Smooth muscle cell (in vitro differentiated cells): Measurements from ENCODE around the gene ZNF81. TPM values are rescaled to one million over a fixed set of nuclear protein-coding genes. Genes with fewer than 3 reads are reported as not detected.

ENCODE experiments used
- DNase-seq: peaks from one replicate; lab custom pipeline; 2025; ENCODE audit not compliant: unreplicated experiment; lab: John Stamatoyannopoulos, UW
- H2AFZ ChIP-seq: fragments of 200-600 bp; sonication (generic); 2 replicates; pipeline ENCODE4 v1.6.0; 2016; ENCODE audit warnings: antibody characterized with exemption, low read depth, mild to moderate bottlenecking
- H3F3A ChIP-seq: fragments of 200-600 bp; sonication (generic); 2 replicates; pipeline ENCODE4 v1.6.0; 2017; ENCODE audit warnings: antibody characterized with exemption, low read depth
- H3K27ac ChIP-seq: fragments of 200-600 bp; sonication (generic); 2 replicates; pipeline ENCODE4 v1.5.1; 2016; ENCODE audit warnings: low read depth, mild to moderate bottlenecking
- H3K27me3 ChIP-seq: fragments of 200-600 bp; sonication (generic); 2 replicates; pipeline ENCODE4 v1.6.1; 2016; ENCODE audit warnings: low read depth, mild to moderate bottlenecking
- H3K36me3 ChIP-seq: fragments of 200-600 bp; sonication (generic); 2 replicates; pipeline ENCODE4 v1.5.1; 2016; ENCODE audit warnings: low read depth
- H3K4me1 ChIP-seq: fragments of 200-600 bp; sonication (generic); 2 replicates; pipeline ENCODE4 v1.5.1; 2016; ENCODE audit warnings: low read depth
- H3K4me2 ChIP-seq: fragments of 200-600 bp; sonication (generic); 2 replicates; pipeline ENCODE4 v1.6.0; 2016; ENCODE audit warnings: mild to moderate bottlenecking
- H3K4me3 ChIP-seq: fragments of 200-600 bp; sonication (generic); 2 replicates; pipeline ENCODE4 v1.5.1; 2016; ENCODE audit warnings: mild to moderate bottlenecking
- H3K79me2 ChIP-seq: fragments of 200-600 bp; sonication (generic); 2 replicates; pipeline ENCODE4 v1.6.0; 2016; ENCODE audit warnings: low read depth, mild to moderate bottlenecking
- H3K9ac ChIP-seq: fragments of 200-600 bp; sonication (generic); 2 replicates; pipeline ENCODE4 v1.6.0; 2016; ENCODE audit warnings: low read depth
- H3K9me3 ChIP-seq: fragments of 200-600 bp; sonication (generic); replicated peaks from 2 replicates; pipeline ENCODE4 v1.5.1; 2016; ENCODE audit warnings: low read depth
- H4K20me1 ChIP-seq: fragments of 200-600 bp; sonication (generic); 2 replicates; pipeline ENCODE4 v1.6.0; 2016; ENCODE audit warnings: low read depth
- WGBS: methylation state at CpG from one replicate; pipeline ENCODE4 v1.1.7; 2016; ENCODE audit warnings: low lambda C conversion rate; 5-methylcytosine and 5-hydroxymethylcytosine counted together
- polyA plus RNA-seq: library from polyadenylated mRNA; unstranded; fragments of >200 nt; fragmentation: Nextera tagmentation; extraction: Ambion mirVana; gene quantifications from 2 replicates; pipeline ENCODE4 v1.2.1, GENCODE V29; 2016
- total RNA-seq: library from RNA; depleted of rRNA; stranded (reverse); fragments of >200 nt; gene quantifications from 2 replicates; pipeline ENCODE4 v1.2.3, GENCODE V29; 2014
- TF ChIP-seq, protein P1 (sequence below): fragments of 200-600 bp; sonication (generic); IDR thresholded peaks from 2 replicates; pipeline ENCODE4 v1.5.1; 2017; ENCODE audit warnings: borderline replicate concordance, mild to moderate bottlenecking, antibody characterized with exemption; ENCODE audit not compliant: insufficient read depth, poor library complexity, severe bottlenecking

The ZNF81 gene
- total and polyA plus RNA-seq, 2 experiments from 2014 or later: 4.6 to 4.8 TPM

DNA sequence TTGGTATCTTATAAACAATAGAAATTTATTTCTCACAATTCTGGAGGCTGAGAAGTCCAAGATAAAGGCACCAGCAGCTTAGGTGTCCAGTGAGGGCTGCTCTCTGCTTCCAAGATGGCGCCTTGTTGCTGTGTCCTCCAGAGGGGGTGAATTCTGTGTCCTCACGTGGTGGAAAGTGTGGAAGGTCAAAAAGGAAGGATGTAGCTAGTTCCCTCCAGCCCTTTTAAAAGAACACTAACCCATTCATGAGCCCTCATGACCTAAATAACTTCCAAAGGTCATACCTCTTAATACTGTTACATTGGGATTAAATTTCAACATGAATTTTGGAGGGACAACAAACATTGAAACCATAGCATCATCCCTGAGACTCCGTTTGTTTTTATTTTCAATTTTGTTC is 48.8 kb downstream of the ZNF81 start:
- Histone ChIP-seq H3K79me2 (no peaks in the 10 kb centered on the region), H3K27ac (no peak overlapping the region), H3K4me1 (no peaks in the 10 kb centered on the region), H3K4me3 (no peak overlapping the region), H3F3A (no peaks in the 10 kb centered on the region), H4K20me1 (no peaks in the 10 kb centered on the region), H3K9me3 (no peaks in the 10 kb centered on the region), H3K4me2 (no peak overlapping the region), H2AFZ (no peak overlapping the region), H3K36me3 (no peaks in the 10 kb centered on the region), H3K27me3 (no peaks in the 10 kb centered on the region), H3K9ac (no peak overlapping the region)
- TF ChIP-seq, protein P1, sequence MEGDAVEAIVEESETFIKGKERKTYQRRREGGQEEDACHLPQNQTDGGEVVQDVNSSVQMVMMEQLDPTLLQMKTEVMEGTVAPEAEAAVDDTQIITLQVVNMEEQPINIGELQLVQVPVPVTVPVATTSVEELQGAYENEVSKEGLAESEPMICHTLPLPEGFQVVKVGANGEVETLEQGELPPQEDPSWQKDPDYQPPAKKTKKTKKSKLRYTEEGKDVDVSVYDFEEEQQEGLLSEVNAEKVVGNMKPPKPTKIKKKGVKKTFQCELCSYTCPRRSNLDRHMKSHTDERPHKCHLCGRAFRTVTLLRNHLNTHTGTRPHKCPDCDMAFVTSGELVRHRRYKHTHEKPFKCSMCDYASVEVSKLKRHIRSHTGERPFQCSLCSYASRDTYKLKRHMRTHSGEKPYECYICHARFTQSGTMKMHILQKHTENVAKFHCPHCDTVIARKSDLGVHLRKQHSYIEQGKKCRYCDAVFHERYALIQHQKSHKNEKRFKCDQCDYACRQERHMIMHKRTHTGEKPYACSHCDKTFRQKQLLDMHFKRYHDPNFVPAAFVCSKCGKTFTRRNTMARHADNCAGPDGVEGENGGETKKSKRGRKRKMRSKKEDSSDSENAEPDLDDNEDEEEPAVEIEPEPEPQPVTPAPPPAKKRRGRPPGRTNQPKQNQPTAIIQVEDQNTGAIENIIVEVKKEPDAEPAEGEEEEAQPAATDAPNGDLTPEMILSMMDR: no peak
- 57% methylated on average over 3 of the region's 3 CpGs for WGBS
- DNase-seq: no peak

DNA sequence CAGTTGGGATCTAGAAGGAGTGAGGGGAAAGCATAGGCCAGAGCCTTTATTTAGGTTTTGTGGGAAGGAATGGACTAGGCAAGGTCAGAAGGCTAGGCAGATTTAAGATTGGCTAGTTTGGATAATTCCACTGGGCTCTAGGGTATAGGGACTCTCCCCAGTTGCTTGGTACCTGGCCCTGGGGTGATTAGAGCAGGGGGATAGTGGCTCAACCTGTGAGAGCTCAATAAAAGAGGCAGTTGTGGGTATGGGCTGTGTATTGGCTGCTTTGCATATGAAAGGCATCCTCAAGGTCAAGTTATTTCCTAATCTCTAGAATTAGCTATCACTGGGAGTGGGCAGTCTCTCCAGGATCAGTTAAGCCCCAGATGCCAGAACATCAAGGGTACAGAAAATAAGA is 61.3 kb downstream of the ZNF81 start:
- H3K36me3 ChIP-seq: no peaks in the 10 kb centered on the region
- no peak overlapping the region for H3K4me2 ChIP-seq
- H4K20me1 ChIP-seq: no peaks in the 10 kb centered on the region
- H3F3A ChIP-seq: no peaks in the 10 kb centered on the region
- H3K9me3 ChIP-seq: no peaks in the 10 kb centered on the region
- no peaks in the 10 kb centered on the region for H3K79me2 ChIP-seq
- H3K4me3 ChIP-seq: no peak overlapping the region
- no peak overlapping the region for H3K9ac ChIP-seq
- no peaks in the 10 kb centered on the region for H3K4me1 ChIP-seq
- no peak for DNase-seq
- no peak overlapping the region for H3K27ac ChIP-seq
- H2AFZ ChIP-seq: no peak overlapping the region
- TF ChIP-seq, protein P1: no peak
- H3K27me3 ChIP-seq: no peaks in the 10 kb centered on the region

DNA sequence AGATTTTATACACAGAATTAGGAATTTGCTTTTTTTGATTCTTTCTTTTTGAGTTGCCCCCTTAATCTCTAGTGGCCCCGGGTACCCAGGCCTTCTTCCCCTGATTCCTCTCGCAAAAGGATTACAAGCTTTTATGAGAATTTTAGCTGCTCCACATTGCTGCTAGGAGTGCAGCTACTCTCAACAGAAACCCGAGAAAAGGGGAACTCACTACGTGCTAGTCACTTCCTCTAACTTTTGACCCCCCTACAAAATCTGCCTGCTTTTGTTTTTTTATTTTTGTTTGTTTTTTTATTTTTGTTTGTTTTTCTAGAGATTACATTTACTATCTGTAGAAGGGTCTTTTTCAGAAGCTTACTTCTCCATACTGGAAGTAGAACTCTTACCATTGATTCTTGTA is 64.1 kb downstream of the ZNF81 start:
- Histone ChIP-seq H3K4me2 (no peak overlapping the region), H3K9me3 (no peaks in the 10 kb centered on the region), H3K36me3 (no peaks in the 10 kb centered on the region), H2AFZ (no peak overlapping the region), H4K20me1 (no peaks in the 10 kb centered on the region), H3F3A (no peaks in the 10 kb centered on the region), H3K27me3 (no peaks in the 10 kb centered on the region), H3K79me2 (no peaks in the 10 kb centered on the region), H3K4me1 (no peaks in the 10 kb centered on the region), H3K9ac (no peak overlapping the region), H3K27ac (no peak overlapping the region), H3K4me3 (no peak overlapping the region)
- TF ChIP-seq, protein P1: no peak
- DNase-seq: no peak
- WGBS: 59% methylated on average over 4 of the region's 4 CpGs

DNA sequence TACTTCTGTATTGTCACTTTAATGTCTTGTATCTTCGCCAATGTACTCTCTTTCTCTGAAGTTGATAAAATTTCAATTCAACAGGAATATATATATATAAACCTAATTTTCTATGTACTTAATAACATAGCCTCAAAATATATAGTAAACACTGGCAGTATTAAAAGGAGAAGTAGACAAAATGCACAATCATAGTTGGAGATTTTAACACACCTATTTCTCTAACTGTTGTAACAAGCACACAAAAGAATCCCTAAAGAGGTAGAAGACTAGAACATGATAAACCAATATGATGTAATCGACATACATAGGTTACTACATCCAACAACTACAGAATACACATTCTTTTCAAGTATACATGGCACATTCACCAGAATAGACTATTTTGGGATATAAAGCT is 65.5 kb downstream of the ZNF81 start:
- no peaks in the 10 kb centered on the region for H3K79me2 ChIP-seq
- H3K4me2 ChIP-seq: no peak overlapping the region
- no peak overlapping the region for H3K9ac ChIP-seq
- no peak overlapping the region for H2AFZ ChIP-seq
- no peaks in the 10 kb centered on the region for H3K27me3 ChIP-seq
- 84% methylated on average over 2 of the region's 2 CpGs for WGBS
- TF ChIP-seq, protein P1: no peak
- H3K4me1 ChIP-seq: no peaks in the 10 kb centered on the region
- no peak for DNase-seq
- no peaks in the 10 kb centered on the region for H3F3A ChIP-seq
- no peaks in the 10 kb centered on the region for H4K20me1 ChIP-seq
- no peak overlapping the region for H3K27ac ChIP-seq
- no peaks in the 10 kb centered on the region for H3K36me3 ChIP-seq
- no peak overlapping the region for H3K4me3 ChIP-seq
- no peaks in the 10 kb centered on the region for H3K9me3 ChIP-seq
